ENCODE results near the gene ATRNL1. TPM values are rescaled to one million over a fixed set of nuclear protein-coding genes. Genes with fewer than 3 reads are reported as not detected.
A peak's percentile ranks its signal among the peaks of the same experiment; 100 is the strongest.

Gene ATRNL1
- 3.3 TPM for polyA plus RNA-seq (2013, experiment 1 of 2)
- polyA plus RNA-seq (2013, experiment 2 of 2), result 3.3 TPM

- H3K9me3 ChIP-seq (replicated peaks in 1 of 2; ENCODE audit: control insufficient read depth in 2 of 2, insufficient read depth in 1 of 2, low read depth in 1 of 2, low read length in 2 of 2), result no peaks in the 10 kb centered on the region
- H3K4me3 ChIP-seq (ENCODE audit: low read length in 2 of 2), result peak within 1 kb of the TSS; percentile 94 to 97
- peak within 1 kb of the TSS; percentile 82 for H4K8ac ChIP-seq (ENCODE audit: low read depth, low read length)
- H2BK12ac ChIP-seq (ENCODE audit: low read length), result peak within 1 kb of the TSS; percentile 58
- H2AFZ ChIP-seq (ENCODE audit: low read length), result peak within 1 kb of the TSS; percentile 99
- peak within 1 kb of the TSS; percentile 31 for H3K23ac ChIP-seq (ENCODE audit: low read depth, low read length, poor library complexity)
- H2AK5ac ChIP-seq (ENCODE audit: low read depth, low read length), result no peak within 1 kb of the TSS
- peak within 1 kb of the TSS; percentile 91 for H3K9ac ChIP-seq (ENCODE audit: low read depth, low read length, poor library complexity)
- peaks cover 1 to 13% of the 10 kb centered on the region in 2 donors for H3K4me1 ChIP-seq (ENCODE audit: control insufficient read depth in 2 of 2, insufficient read depth in 1 of 2, low read depth in 1 of 2, low read length in 2 of 2)
- no peak within 1 kb of the TSS for H4K91ac ChIP-seq (ENCODE audit: low read depth, low read length, poor library complexity)
- no peak within 1 kb of the TSS for H2BK120ac ChIP-seq (ENCODE audit: low read depth, low read length)
- H2BK5ac ChIP-seq (ENCODE audit: low read length), result peak within 1 kb of the TSS; percentile 53
- peak within 1 kb of the TSS; percentile 99 for H3K18ac ChIP-seq (ENCODE audit: low read length)
- WGBS, 2 donors (ENCODE audit: extremely low coverage in 2 of 2, insufficient read length in 2 of 2, insufficient replicate concordance in 1 of 2), result no CpG with 5 or more reads among the region's 70 CpGs
- peak within 1 kb of the TSS; percentile 56 for H3K27ac ChIP-seq (replicated peaks; ENCODE audit: low read length)
- peak within 1 kb of the TSS; percentile 96 for H3K4me2 ChIP-seq (ENCODE audit: insufficient read depth, low read length, poor library complexity, severe bottlenecking)
- peaks cover 0 to 16% (median 0%) of the 10 kb centered on the region in 3 experiments for H3K27me3 ChIP-seq (ENCODE audit: control insufficient read depth in 3 of 3, insufficient read depth in 3 of 3, low read depth in 1 of 3, low read length in 3 of 3)
- H3K14ac ChIP-seq (ENCODE audit: low read length), result peak within 1 kb of the TSS; percentile 97
- H2BK15ac ChIP-seq (ENCODE audit: low read length), result peak within 1 kb of the TSS; percentile 89
- H3K79me1 ChIP-seq (ENCODE audit: low read depth, low read length), result peaks cover 2% of the 10 kb centered on the region
- no peak within 1 kb of the TSS for H3K4ac ChIP-seq (ENCODE audit: low read length)
- peak; percentile 60 for DNase-seq (ENCODE audit: low spot score)
- no peaks in the 10 kb centered on the region for H3K36me3 ChIP-seq (replicated peaks in 1 of 2; ENCODE audit: control insufficient read depth in 2 of 2, insufficient read depth in 2 of 2, low read length in 2 of 2)
Measured at GRCh38 chr10:115093286-115093775, at the start of gene ATRNL1. ATRNL1 (plus strand) TSS chr10:115093365; CDS start chr10:115093751, 386 bp downstream.

- H3K27ac ChIP-seq (replicated peaks; ENCODE audit: low read length), result no peak overlapping the region
- WGBS, 2 donors (ENCODE audit: extremely low coverage in 2 of 2, insufficient read length in 2 of 2, insufficient replicate concordance in 1 of 2), result no CpG with 5 or more reads among the region's 4 CpGs
- H4K91ac ChIP-seq (ENCODE audit: low read depth, low read length, poor library complexity), result no peak overlapping the region
- no peak overlapping the region for H2BK120ac ChIP-seq (ENCODE audit: low read depth, low read length)
- H3K4me1 ChIP-seq (ENCODE audit: control insufficient read depth in 2 of 2, insufficient read depth in 1 of 2, low read depth in 1 of 2, low read length in 2 of 2), result no peaks in the 10 kb centered on the region
- no peaks in the 10 kb centered on the region for H3K79me1 ChIP-seq (ENCODE audit: low read depth, low read length)
- no peaks in the 10 kb centered on the region for H3K9me3 ChIP-seq (replicated peaks in 1 of 2; ENCODE audit: control insufficient read depth in 2 of 2, insufficient read depth in 1 of 2, low read depth in 1 of 2, low read length in 2 of 2)
- no peak overlapping the region for H2BK12ac ChIP-seq (ENCODE audit: low read length)
- H3K4me2 ChIP-seq (ENCODE audit: insufficient read depth, low read length, poor library complexity, severe bottlenecking), result no peak overlapping the region
- DNase-seq (ENCODE audit: low spot score), result no peak
- H2BK15ac ChIP-seq (ENCODE audit: low read length), result no peak overlapping the region
- H3K27me3 ChIP-seq (ENCODE audit: control insufficient read depth in 3 of 3, insufficient read depth in 3 of 3, low read depth in 1 of 3, low read length in 3 of 3), result no peaks in the 10 kb centered on the region
- H3K18ac ChIP-seq (ENCODE audit: low read length), result no peak overlapping the region
- H3K23ac ChIP-seq (ENCODE audit: low read depth, low read length, poor library complexity), result no peak overlapping the region
- no peak overlapping the region for H2AK5ac ChIP-seq (ENCODE audit: low read depth, low read length)
- H2BK5ac ChIP-seq (ENCODE audit: low read length), result no peak overlapping the region
- no peak overlapping the region for H3K4me3 ChIP-seq (ENCODE audit: low read length in 2 of 2)
- H4K8ac ChIP-seq (ENCODE audit: low read depth, low read length), result no peak overlapping the region
- H3K4ac ChIP-seq (ENCODE audit: low read length), result no peak overlapping the region
- no peak overlapping the region for H3K9ac ChIP-seq (ENCODE audit: low read depth, low read length, poor library complexity)
- no peak overlapping the region for H2AFZ ChIP-seq (ENCODE audit: low read length)
- no peak overlapping the region for H3K14ac ChIP-seq (ENCODE audit: low read length)
- no peaks in the 10 kb centered on the region for H3K36me3 ChIP-seq (replicated peaks in 1 of 2; ENCODE audit: control insufficient read depth in 2 of 2, insufficient read depth in 2 of 2, low read length in 2 of 2)
Measured at GRCh38 chr10:115043719-115044118, 49.4 kb upstream of the ATRNL1 start.

GRCh38 chr10:115044891-115045290, 48.3 kb upstream of the ATRNL1 start:
- H2AK5ac ChIP-seq (ENCODE audit: low read depth, low read length), result no peak overlapping the region
- H3K23ac ChIP-seq (ENCODE audit: low read depth, low read length, poor library complexity), result no peak overlapping the region
- no peak overlapping the region for H3K27ac ChIP-seq (replicated peaks; ENCODE audit: low read length)
- WGBS, 2 donors (ENCODE audit: extremely low coverage in 2 of 2, insufficient read length in 2 of 2, insufficient replicate concordance in 1 of 2), result no CpG with 5 or more reads among the region's 1 CpG
- H3K4ac ChIP-seq (ENCODE audit: low read length), result no peak overlapping the region
- no peak overlapping the region for H3K4me2 ChIP-seq (ENCODE audit: insufficient read depth, low read length, poor library complexity, severe bottlenecking)
- no peaks in the 10 kb centered on the region for H3K79me1 ChIP-seq (ENCODE audit: low read depth, low read length)
- H4K91ac ChIP-seq (ENCODE audit: low read depth, low read length, poor library complexity), result no peak overlapping the region
- H2BK5ac ChIP-seq (ENCODE audit: low read length), result no peak overlapping the region
- no peak overlapping the region for H2AFZ ChIP-seq (ENCODE audit: low read length)
- H3K4me1 ChIP-seq (ENCODE audit: control insufficient read depth in 2 of 2, insufficient read depth in 1 of 2, low read depth in 1 of 2, low read length in 2 of 2), result no peaks in the 10 kb centered on the region
- DNase-seq (ENCODE audit: low spot score), result no peak
- H2BK12ac ChIP-seq (ENCODE audit: low read length), result no peak overlapping the region
- no peaks in the 10 kb centered on the region for H3K36me3 ChIP-seq (replicated peaks in 1 of 2; ENCODE audit: control insufficient read depth in 2 of 2, insufficient read depth in 2 of 2, low read length in 2 of 2)
- no peak overlapping the region for H3K4me3 ChIP-seq (ENCODE audit: low read length in 2 of 2)
- no peak overlapping the region for H4K8ac ChIP-seq (ENCODE audit: low read depth, low read length)
- H2BK15ac ChIP-seq (ENCODE audit: low read length), result no peak overlapping the region
- no peaks in the 10 kb centered on the region for H3K9me3 ChIP-seq (replicated peaks in 1 of 2; ENCODE audit: control insufficient read depth in 2 of 2, insufficient read depth in 1 of 2, low read depth in 1 of 2, low read length in 2 of 2)
- no peak overlapping the region for H3K18ac ChIP-seq (ENCODE audit: low read length)
- no peak overlapping the region for H3K9ac ChIP-seq (ENCODE audit: low read depth, low read length, poor library complexity)
- H3K14ac ChIP-seq (ENCODE audit: low read length), result no peak overlapping the region
- H3K27me3 ChIP-seq (ENCODE audit: control insufficient read depth in 3 of 3, insufficient read depth in 3 of 3, low read depth in 1 of 3, low read length in 3 of 3), result no peaks in the 10 kb centered on the region
- H2BK120ac ChIP-seq (ENCODE audit: low read depth, low read length), result no peak overlapping the region

GRCh38 chr10:115045499-115045898, 47.7 kb upstream of the ATRNL1 start:
- Histone ChIP-seq H2BK5ac (ENCODE audit: low read length) (no peak overlapping the region), H3K4me2 (ENCODE audit: insufficient read depth, low read length, poor library complexity, severe bottlenecking) (no peak overlapping the region), H3K18ac (ENCODE audit: low read length) (no peak overlapping the region), H3K4me1 (ENCODE audit: control insufficient read depth in 2 of 2, insufficient read depth in 1 of 2, low read depth in 1 of 2, low read length in 2 of 2) (peaks cover 3 to 4% of the 10 kb centered on the region in 2 donors), H3K79me1 (ENCODE audit: low read depth, low read length) (no peaks in the 10 kb centered on the region), H3K23ac (ENCODE audit: low read depth, low read length, poor library complexity) (no peak overlapping the region), H2AK5ac (ENCODE audit: low read depth, low read length) (no peak overlapping the region), H3K27ac (replicated peaks; ENCODE audit: low read length) (no peak overlapping the region), H2BK12ac (ENCODE audit: low read length) (no peak overlapping the region), H3K27me3 (ENCODE audit: control insufficient read depth in 3 of 3, insufficient read depth in 3 of 3, low read depth in 1 of 3, low read length in 3 of 3) (no peaks in the 10 kb centered on the region), H2BK15ac (ENCODE audit: low read length) (no peak overlapping the region), H4K91ac (ENCODE audit: low read depth, low read length, poor library complexity) (no peak overlapping the region), H3K4me3 (ENCODE audit: low read length in 2 of 2) (no peak overlapping the region), H3K14ac (ENCODE audit: low read length) (no peak overlapping the region), H3K9ac (ENCODE audit: low read depth, low read length, poor library complexity) (no peak overlapping the region), H3K4ac (ENCODE audit: low read length) (no peak overlapping the region), H4K8ac (ENCODE audit: low read depth, low read length) (no peak overlapping the region), H2BK120ac (ENCODE audit: low read depth, low read length) (no peak overlapping the region), H2AFZ (ENCODE audit: low read length) (no peak overlapping the region), H3K36me3 (replicated peaks in 1 of 2; ENCODE audit: control insufficient read depth in 2 of 2, insufficient read depth in 2 of 2, low read length in 2 of 2) (no peaks in the 10 kb centered on the region), H3K9me3 (replicated peaks in 1 of 2; ENCODE audit: control insufficient read depth in 2 of 2, insufficient read depth in 1 of 2, low read depth in 1 of 2, low read length in 2 of 2) (no peaks in the 10 kb centered on the region)
- WGBS, 2 donors (ENCODE audit: extremely low coverage in 2 of 2, insufficient read length in 2 of 2, insufficient replicate concordance in 1 of 2), result no CpG with 5 or more reads among the region's 1 CpG
- DNase-seq (ENCODE audit: low spot score), result no peak

All from neuronal stem cell (in vitro differentiated cells).